ENCODE measurements around the gene PLN. TPM values are rescaled to one million over a fixed set of nuclear protein-coding genes. Genes with fewer than 3 reads are reported as not detected.

PLN gene
- total RNA-seq, 4 donors from 2014 or later: 45.2 to 194 (median 155) TPM

GRCh38 chr6:118565311-118565960 is 17.3 kb downstream of the PLN start:
- Histone ChIP-seq H3K4me3 (no peak overlapping the region), H3K9me3 (no peaks in the 10 kb centered on the region), H3K4me1 (no peaks in the 10 kb centered on the region), H3K27me3 (no peaks in the 10 kb centered on the region), H3K27ac (no peak overlapping the region), H3K36me3 (no peaks in the 10 kb centered on the region)
- no peak for TF ChIP-seq POLR2A (IDR thresholded peaks at IDR 0.05)
- TF ChIP-seq CTCF (IDR thresholded peaks at IDR 0.05): peak in 1 of 4 experiments; percentile 28
- intact Hi-C loops (cut with DNase I; ENCODE audit: low total_unique reads): no loop called here
- DNase-seq: no peak

GRCh38 chr6:118567974-118568373 is 19.9 kb downstream of the PLN start:
- Histone ChIP-seq H3K27me3 (no peaks in the 10 kb centered on the region), H3K4me1 (no peaks in the 10 kb centered on the region), H3K27ac (no peak overlapping the region), H3K9me3 (no peaks in the 10 kb centered on the region), H3K36me3 (no peaks in the 10 kb centered on the region), H3K4me3 (no peak overlapping the region)
- DNase-seq: no peak
- no peak for TF ChIP-seq POLR2A (IDR thresholded peaks at IDR 0.05)
- no peak for TF ChIP-seq CTCF (IDR thresholded peaks at IDR 0.05)
- intact Hi-C loops (cut with DNase I; ENCODE audit: low total_unique reads): no loop called here

- Histone ChIP-seq H3K36me3 (no peaks in the 10 kb centered on the region), H3K27me3 (no peaks in the 10 kb centered on the region), H3K4me1 (no peaks in the 10 kb centered on the region), H3K9me3 (peaks cover 0 to 6% of the 10 kb centered on the region in 2 donors), H3K27ac (no peak overlapping the region), H3K4me3 (no peak overlapping the region)
- no peak for TF ChIP-seq POLR2A (IDR thresholded peaks at IDR 0.05)
- no peak for TF ChIP-seq CTCF (IDR thresholded peaks at IDR 0.05)
- intact Hi-C loops (cut with DNase I; ENCODE audit: low total_unique reads): no loop called here
- no peak for DNase-seq
Observed at GRCh38 chr6:118569498-118569897, 21.4 kb downstream of the PLN start.

- DNase-seq: no peak
- H3K27ac ChIP-seq: no peak overlapping the region
- peaks cover 0 to 9% of the 10 kb centered on the region in 2 donors for H3K9me3 ChIP-seq
- intact Hi-C loops (cut with DNase I; ENCODE audit: low total_unique reads): no loop called here
- no peak overlapping the region for H3K4me3 ChIP-seq
- no peaks in the 10 kb centered on the region for H3K36me3 ChIP-seq
- no peak for TF ChIP-seq CTCF (IDR thresholded peaks at IDR 0.05)
- TF ChIP-seq POLR2A (IDR thresholded peaks at IDR 0.05): no peak
- H3K27me3 ChIP-seq: no peaks in the 10 kb centered on the region
- no peaks in the 10 kb centered on the region for H3K4me1 ChIP-seq
Observed at GRCh38 chr6:118571121-118571520, 23.0 kb downstream of the PLN start.

GRCh38 chr6:118574051-118574865 is 26.2 kb downstream of the PLN start:
- TF ChIP-seq POLR2A (IDR thresholded peaks at IDR 0.05): no peak
- no peaks in the 10 kb centered on the region for H3K36me3 ChIP-seq
- H3K4me1 ChIP-seq: no peaks in the 10 kb centered on the region
- intact Hi-C loops (cut with DNase I; ENCODE audit: low total_unique reads): no loop called here
- DNase-seq: no peak
- no peaks in the 10 kb centered on the region for H3K27me3 ChIP-seq
- no peak overlapping the region for H3K27ac ChIP-seq
- no peak overlapping the region for H3K4me3 ChIP-seq
- peaks cover 0 to 19% of the 10 kb centered on the region in 2 donors for H3K9me3 ChIP-seq

Data from uterus (tissue), 4 donors.